Endothelial cell of hepatic sinusoid (primary cell): ENCODE results near the gene CCDC87.
"Not testable (repeated sequence)": the region's sequence is repeated elsewhere in the genome, so short reads cannot be mapped to it uniquely, and the experiment has no call there.

Source experiments
- in situ Hi-C: cut with HindIII; loops from 2 replicates; pipeline ENCODE4 v1.10.0; 2017; ENCODE audit warnings: low sequenced_read_pairs

The CCDC87 gene, protein sequence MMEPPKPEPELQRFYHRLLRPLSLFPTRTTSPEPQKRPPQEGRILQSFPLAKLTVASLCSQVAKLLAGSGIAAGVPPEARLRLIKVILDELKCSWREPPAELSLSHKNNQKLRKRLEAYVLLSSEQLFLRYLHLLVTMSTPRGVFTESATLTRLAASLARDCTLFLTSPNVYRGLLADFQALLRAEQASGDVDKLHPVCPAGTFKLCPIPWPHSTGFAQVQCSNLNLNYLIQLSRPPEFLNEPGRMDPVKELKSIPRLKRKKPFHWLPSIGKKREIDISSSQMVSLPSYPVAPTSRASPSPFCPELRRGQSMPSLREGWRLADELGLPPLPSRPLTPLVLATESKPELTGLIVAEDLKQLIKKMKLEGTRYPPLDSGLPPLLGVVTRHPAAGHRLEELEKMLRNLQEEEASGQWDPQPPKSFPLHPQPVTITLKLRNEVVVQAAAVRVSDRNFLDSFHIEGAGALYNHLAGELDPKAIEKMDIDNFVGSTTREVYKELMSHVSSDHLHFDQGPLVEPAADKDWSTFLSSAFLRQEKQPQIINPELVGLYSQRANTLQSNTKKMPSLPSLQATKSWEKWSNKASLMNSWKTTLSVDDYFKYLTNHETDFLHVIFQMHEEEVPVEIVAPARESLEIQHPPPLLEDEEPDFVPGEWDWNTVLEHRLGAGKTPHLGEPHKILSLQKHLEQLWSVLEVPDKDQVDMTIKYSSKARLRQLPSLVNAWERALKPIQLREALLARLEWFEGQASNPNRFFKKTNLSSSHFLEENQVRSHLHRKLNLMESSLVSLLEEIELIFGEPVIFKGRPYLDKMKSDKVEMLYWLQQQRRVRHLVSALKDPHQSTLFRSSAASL

DNA sequence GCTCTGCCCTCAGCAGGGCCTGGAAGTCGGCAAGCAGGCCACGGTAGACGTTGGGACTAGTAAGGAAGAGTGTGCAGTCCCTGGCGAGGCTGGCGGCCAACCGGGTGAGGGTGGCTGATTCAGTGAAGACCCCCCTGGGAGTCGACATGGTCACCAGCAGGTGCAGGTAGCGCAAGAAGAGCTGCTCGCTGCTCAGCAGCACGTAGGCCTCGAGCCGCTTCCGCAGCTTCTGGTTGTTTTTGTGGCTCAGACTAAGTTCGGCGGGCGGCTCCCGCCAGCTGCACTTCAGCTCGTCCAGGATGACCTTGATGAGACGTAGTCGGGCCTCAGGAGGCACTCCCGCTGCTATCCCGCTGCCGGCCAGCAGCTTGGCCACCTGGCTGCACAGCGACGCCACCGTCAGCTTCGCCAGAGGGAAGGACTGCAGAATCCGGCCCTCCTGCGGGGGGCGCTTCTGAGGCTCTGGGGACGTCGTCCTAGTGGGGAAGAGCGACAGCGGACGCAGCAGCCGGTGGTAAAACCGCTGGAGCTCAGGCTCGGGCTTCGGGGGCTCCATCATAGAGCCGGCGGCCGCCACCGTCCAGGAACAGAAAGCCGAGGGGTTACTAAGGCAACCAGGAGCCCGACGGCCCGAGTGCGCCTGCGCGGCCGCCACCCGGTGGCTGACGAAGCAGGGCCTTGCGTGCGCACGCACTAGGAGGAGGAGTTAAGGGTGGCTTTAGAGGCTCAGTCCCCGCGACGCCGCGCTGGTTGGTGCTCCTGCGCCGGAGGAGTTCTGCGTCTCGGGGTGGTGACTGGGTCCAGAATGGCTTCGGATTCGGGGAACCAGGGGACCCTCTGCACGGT, at the start of gene CCDC87, which contains the start of gene CCS:
CCDC87 (minus strand) TSS at position 607 of the 846 bp plus-strand sequence; CDS start at position 559, 48 bp downstream.
CCS (plus strand) TSS at position 729 of the 846 bp plus-strand sequence; CDS start at position 806, 77 bp downstream.
- in situ Hi-C loops: no loop called here

DNA sequence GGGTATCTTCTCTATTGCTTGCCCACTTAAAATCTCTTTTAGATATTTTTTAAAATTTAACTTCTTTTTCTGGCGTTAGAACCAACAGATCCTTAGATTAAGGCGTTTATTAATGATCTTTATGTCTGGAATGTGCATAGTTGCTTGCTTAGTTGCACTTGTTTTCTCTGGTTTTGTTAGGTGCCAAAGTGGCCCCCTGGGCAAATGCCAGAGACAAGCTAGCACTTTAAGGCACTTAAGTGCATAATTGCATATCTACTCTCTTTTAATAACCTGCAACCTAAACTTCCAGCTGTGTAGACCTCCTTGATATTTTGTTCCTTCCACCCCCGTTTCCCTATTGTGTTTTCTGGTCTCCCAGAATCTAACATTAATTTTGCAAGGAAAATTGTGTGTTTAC, 49.0 kb upstream of the CCDC87 start:
- in situ Hi-C loops: no loop called here

DNA sequence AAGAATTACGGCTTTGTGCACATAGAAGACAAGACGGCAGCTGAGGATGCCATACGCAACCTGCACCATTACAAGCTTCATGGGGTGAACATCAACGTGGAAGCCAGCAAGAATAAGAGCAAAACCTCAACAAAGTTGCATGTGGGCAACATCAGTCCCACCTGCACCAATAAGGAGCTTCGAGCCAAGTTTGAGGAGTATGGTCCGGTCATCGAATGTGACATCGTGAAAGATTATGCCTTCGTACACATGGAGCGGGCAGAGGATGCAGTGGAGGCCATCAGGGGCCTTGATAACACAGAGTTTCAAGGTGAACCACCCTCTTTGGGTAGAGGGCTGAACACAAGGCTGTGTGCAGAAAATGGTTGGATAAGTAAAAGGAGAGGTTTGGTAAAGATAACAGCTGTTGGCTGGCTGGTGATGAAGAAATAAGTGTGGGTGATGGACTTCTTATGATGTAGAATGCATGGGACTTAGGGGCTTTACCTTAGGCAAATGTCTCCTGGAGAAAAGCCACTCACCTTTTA, 47.0 kb upstream of the CCDC87 start:
- in situ Hi-C loops: not testable (repeated sequence)

DNA sequence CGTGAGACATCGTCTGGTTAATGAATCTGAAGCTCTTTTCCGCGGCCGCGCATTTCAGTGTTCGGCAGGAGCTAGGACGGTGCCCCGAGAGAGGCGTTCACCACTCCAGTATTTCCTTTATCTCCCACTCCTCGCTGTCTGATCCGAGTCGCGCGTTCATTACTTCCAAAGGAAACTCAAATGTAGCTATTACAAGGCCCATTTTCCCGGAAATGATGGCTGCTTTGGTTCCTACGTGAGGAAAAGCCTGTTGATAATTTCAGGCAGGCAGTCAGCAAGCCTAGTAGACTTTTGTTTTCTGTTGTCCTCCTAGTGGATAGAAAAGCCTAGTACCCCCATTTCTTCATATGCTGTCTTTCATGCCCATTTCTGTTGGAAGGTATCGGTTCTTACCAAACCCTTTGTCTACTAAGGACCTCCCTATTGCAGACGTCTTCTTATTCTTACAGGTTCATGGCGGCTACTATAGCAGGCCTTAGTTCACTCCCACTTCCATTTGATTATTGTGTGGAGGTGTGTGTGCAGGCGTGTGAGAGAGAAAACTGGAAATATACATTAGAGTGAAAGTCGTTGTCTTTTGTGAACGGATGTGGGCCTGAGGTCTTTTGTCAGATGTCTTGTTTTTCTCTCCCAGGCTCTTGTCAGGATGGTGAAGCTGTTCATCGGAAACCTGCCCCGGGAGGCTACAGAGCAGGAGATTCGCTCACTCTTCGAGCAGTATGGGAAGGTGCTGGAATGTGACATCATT, 46.4 kb upstream of the CCDC87 start:
- in situ Hi-C loops: no loop called here

DNA sequence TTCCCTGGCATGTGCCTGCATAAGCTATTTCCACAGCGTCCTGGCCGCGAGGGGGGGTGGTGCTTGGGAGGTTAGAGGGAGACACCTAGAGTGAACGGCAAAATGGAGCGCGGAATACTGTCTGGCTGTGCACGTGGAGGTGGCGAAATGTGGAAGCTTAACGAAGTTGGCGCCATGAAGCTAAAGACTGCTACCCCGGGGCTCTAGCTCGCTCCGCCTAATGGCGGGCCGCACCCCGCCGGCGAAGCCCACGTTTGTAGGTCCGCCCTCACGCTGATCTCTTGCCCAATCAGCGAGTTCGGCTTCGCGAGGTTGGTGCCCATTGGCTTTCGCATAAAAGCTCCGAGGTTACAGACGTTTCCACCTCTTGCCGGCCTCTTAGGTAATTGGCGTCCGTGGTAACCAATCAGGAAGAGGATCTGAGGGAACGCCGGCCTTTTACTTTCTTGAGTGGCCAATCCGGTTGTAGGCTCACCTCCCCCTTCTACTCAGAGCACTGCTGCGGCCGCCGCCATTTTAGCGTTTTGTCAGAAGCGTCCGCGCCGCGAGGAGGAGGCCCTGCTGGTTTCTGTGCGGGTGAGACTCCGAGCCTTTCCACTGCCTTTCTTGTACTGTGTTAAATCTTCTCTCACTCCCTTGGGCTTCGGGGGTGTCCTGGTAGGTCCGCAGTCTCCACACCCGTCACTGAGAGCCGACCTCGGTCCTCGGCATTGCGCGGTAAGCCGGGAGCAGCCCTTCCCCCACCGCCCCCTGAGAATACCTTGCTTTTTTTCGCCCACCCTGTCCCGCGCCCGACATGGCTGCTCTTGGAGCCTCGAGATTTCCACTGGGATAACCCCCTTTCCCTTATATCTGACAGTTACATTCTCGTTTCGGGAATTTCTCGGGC, 45.6 kb upstream of the CCDC87 start, which contains the start of gene RBM4:
RBM4 (plus strand) TSS at position 527 of the 889 bp plus-strand sequence. CDS start 1,009 bp downstream, outside the sequence.
- in situ Hi-C loops: no loop called here

DNA sequence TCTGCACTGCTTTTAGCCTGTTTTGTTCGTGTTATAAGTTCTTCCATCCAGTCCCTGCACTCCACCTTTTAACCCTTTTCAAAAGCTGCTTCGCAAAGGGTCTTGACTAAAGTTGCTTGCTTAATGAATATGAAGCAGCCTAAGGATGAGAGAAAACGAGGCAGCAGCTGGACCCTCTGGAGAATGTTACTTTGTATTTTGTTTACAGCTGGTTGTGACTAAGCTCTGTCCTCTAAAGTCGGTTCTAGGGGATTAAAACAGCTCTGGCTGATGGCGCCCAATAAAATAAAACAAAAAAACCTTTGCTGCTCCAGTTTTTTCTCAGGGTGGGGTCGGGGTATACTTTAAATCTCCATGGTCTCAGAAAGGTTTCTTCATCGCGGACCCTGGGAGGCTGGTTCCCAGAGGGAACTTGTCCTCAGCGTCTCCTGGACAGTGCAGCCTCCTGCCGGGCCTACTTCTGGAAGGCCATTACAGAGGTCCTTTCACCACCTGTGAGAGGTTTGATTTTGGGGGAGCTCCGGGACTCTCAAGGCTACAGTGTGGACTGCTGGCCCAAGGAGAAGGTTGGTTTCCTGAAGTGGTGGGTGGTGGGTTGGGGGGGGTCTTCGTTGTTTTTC, 44.8 kb upstream of the CCDC87 start:
- in situ Hi-C loops: no loop called here

DNA sequence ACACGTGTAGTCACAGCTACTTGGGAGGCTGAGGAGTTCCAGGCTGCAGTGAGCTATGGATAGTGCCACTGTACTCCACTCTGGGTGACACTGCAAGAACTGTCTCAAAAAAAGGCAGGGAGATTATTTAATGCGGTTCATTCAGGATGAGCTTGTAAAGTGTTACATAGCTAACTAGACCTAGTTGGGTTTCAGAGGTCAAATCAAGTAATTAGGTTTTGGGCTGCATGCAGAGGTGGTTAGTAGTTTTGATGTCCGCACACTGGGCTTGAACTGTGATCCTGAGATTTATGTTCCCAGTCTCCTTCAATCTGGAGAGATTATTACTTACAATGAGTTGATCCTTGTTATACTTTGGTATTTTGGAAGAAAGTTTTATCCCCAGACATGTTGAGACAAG, 43.5 kb upstream of the CCDC87 start:
- in situ Hi-C loops: no loop called here

DNA sequence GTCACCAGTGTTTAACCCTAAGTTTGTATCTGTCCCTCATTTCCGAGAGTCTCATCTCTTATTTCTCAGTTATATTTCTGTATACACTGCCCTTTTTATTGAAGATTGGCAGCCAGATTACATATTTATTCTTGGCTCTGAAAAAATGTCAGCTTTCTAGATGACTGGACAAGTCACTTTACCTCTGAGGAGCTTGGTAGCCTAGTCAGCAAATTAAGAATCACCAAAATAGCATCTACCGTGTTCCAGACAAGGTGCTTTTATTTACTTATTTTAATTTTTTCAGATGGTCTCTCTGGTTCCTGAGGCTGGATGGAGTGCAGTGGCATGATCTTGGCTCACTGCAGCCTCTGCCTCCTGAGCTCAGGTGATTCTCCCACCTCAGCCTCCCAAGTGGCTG, 40.1 kb upstream of the CCDC87 start:
- in situ Hi-C loops: no loop called here

DNA sequence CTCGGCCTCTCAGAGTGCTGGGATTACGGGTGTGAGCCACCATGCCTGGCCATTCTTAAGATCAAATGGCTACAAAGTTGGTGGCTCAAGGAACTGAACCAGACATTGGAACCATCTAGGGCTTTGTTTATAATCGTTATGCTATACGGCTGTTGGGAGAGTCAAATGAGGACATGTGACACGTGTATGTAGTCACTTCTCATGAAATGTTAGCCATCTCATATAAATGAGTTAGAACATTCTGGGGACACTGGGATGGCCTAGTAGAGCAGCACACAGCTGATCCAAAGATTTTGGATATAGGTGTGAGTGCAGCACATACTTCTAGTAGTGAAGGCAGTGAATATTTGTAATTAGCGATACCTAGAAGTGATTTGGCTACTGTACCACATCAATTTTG, 39.0 kb upstream of the CCDC87 start:
- in situ Hi-C loops: no loop called here

DNA sequence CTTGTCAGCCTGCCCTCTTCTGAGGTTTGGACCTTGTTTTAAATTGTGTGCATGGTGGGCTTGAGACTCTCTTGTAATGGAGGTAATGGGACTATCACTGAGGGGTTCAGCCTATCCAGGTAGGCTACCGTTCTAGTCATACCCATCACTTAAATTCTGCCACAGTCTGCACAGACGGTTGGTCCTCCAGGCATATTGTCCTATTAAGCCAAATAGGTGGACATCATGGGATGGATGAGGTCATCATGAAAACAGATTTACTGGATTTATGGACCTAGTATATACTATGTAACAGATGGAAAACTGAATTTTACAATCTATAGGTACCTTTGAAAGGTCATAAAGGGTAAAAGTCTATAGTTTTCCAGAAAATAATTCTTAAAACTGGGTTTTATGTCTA, 36.5 kb upstream of the CCDC87 start:
- in situ Hi-C loops: no loop called here

DNA sequence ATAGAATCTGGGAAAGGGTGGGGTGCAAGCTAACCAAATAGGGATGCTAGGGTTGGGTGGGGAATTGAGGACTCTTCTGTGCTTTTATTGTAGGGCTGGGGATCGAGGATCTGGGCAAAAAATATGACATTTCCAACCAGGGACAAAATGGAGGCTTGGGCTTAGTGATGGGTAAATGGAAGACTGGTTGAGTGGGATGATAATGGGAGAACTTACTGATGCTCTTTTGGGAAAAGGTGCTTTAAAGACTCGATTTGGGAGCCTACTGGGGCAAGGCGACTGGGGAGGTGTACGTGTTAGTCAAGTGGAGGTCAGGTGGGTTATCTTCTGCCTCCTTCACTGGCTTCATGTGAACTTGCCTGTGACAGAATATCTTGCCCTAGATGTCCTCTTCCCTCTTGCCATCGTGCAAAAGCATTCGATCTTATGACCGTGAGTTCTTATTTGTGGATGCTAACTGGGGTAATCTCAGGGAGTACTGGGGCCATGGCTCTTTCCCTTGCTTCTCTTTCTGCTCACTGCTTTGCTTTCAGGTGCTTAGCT, 35.3 kb upstream of the CCDC87 start:
- in situ Hi-C loops: no loop called here

DNA sequence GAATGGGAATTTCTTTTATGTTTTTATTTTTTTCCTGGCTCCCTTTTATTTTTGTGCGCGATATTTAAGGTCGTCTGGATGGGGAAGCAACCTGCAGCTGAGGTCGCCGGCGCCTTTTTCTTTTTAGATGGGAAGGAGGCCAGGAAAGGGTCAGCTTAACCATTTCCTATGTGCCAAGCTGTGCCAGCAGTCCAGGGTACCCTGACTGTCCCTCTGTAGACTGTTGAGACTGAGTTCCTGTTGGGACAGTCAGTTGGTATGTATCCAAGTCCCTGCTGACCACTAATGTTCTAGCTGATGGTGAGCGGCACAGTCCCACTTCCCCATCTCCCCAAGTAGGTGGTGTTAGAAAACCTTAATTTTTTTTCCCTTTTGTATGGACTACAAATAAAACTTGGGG, 34.1 kb upstream of the CCDC87 start:
- in situ Hi-C loops: no loop called here

DNA sequence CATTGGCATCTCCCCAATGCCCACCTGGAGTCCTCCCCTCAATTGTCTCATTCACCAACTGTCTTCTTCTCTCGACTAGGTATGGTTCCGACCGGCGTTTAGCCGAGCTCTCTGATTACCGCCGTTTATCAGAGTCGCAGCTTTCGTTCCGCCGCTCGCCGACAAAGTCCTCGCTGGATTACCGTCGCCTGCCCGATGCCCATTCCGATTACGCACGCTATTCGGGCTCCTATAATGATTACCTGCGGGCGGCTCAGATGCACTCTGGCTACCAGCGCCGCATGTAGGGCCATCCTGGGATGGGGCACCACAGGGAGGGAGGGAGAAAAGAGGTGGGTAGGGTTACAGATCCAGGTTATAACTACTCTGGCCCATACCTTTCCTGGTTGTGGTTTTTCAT, 33.5 kb upstream of the CCDC87 start:
- in situ Hi-C loops: no loop called here

DNA sequence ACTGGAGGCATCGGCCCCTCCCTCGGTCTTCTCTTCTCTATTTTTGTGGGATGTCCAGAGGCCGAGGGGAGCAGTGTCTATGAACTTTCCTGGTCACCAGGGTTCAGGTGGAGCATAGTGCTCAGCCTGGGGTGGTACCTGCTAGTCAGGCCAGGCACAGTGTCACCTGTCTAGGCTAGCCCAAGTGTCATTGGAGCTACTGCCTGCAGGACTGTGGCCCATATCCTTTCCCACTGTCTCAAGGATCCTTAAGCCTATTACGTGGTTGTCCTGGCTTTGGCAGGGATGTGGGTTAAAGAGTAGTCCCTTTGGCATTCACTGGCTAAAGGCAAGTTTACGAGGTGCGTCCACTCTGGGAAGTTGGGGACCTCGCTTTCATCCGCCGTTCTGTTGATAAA, 32.9 kb upstream of the CCDC87 start:
- in situ Hi-C loops: no loop called here

DNA sequence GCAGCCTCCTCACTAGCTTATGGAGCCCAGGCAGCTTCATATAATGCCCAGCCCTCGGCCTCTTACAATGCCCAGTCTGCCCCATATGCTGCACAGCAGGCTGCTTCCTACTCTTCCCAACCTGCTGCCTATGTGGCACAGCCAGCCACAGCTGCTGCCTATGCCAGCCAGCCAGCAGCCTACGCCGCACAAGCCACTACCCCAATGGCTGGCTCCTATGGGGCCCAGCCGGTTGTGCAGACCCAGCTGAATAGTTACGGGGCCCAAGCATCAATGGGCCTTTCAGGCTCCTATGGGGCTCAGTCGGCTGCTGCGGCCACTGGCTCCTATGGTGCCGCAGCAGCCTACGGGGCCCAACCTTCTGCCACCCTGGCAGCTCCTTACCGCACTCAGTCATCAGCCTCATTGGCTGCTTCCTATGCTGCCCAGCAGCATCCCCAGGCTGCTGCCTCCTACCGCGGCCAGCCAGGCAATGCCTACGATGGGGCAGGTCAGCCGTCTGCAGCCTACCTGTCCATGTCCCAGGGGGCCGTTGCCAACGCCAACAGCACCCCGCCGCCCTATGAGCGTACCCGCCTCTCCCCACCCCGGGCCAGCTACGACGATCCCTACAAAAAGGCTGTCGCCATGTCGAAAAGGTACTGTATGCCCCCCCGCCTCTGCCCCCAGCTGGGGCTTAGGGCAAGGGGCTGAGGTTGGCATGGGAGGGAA, 32.3 kb upstream of the CCDC87 start:
- in situ Hi-C loops: no loop called here

DNA sequence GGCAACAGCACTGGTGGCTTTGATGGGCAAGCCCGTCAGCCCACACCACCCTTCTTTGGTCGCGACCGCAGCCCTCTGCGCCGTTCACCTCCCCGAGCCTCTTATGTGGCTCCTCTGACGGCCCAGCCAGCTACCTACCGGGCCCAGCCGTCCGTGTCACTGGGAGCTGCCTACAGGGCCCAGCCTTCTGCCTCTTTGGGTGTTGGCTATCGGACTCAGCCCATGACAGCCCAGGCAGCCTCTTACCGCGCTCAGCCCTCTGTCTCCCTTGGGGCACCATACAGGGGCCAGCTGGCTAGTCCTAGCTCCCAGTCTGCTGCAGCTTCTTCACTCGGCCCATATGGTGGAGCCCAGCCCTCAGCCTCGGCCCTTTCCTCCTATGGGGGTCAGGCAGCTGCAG, 31.6 kb upstream of the CCDC87 start:
- in situ Hi-C loops: loop anchor here (5.0 kb wide), 2 partner anchors 53 to 82 kb away; partner anchors contain the start of gene RBM4B

DNA sequence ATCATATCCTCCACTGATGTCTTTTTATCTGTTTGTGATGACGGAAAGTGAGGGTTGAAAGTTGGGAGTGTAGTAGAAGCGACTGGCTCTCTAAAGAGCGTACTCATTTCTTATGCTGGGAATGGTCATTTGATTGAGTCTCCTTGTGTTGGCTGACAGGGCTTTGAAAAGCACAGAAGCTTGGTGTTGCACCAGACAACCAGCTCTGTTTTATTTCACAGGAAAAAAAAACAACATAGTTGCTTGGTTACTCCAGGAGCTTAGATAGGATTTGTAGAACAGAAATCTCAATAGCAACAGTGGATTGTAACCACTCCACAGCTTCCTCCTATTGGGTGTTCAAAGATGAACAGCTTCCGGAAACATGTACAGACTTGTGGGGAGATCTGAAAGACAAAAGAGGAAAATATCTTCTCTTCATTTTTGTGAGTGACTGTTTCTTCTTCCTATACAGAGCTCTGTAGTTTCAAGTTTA, 26.3 kb upstream of the CCDC87 start:
- in situ Hi-C loops: no loop called here
